HG03571 (cell line): ENCODE results near the gene THRSP.
"Not testable (repeated sequence)": the region's sequence is repeated elsewhere in the genome, so short reads cannot be mapped to it uniquely, and the experiment has no call there.

Source experiments
- ATAC-seq: cut with Tn5 transposase; IDR thresholded peaks from one replicate; pipeline ENCODE4 v1.9.1; 2021; ENCODE audit not compliant: unreplicated experiment

The THRSP gene

DNA sequence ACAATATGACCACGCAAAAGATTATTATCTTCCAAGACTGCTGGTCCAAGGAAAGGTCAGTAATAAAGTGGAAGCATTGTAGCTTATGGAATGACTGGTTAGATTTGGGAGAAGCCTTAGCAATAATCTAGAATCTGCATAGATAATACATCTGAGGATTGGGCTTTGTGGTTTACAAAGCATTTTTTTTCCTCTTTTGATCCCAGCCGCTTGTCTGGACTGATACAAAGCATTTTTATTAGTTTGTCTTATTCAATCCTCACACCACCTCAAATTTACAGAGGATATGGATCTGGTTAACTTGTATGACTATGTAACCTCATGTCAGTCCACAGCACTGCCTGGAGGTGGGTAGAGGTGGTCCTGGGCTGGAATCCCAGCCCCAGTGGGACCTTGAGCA is 990 bp upstream of the THRSP start:
- no peak for ATAC-seq

DNA sequence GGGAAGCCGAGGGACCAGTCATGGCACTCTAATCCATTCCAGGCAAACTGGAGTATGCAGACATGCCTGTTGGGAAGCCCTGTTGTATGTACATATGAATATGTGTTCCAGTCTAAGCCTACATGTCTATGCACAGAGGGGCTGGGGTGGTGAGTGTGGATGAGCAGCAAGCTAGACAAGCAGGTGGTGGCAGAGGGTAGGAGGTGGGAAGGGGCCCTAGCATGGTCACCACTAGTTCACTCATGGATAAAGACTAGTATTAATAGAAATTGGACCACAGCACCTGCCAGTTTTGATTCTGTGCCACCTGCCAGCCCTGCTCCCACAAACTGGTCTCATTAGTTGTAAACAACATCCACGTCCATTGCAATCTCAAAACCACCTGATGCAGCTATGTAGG is 1.5 kb downstream of the THRSP start:
- ATAC-seq: no peak

DNA sequence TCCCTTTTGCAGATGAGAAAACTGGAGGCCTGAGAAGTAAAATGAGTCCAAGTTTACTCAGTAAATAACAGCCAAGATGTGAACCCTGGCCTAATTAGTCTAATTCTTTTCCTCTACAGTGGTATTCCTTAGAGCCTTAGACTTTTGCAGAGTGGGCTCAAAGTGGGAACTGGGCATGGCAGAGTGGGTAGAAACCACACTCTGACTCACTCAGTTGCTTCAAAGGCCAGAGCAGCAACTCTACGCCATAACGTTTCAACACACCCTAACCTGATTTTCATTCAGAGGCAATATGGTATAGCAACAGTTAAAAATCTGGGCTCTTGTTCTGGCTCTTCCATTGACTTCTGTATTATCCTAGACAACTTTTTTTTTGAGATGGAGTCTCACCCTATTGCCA is 2.8 kb downstream of the THRSP start:
- ATAC-seq: no peak

DNA sequence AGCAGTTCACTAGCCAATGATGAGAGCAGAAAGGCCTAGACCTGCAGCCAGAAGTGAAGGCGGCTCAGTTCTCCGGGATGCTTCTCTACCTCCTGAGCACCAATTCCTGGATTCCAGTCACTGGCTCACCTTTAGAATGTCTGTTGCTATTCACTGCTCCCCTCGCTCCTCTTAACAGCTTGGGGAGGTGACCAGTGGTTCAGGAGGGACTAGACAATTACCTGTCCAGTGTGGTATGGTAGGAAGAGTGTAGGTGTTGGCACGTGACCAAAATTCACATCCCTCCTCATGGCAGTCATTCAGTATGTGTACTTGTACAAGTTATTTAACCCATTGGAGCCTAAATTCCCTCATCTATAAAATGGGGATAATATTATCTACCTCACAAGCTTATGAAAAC is 4.0 kb downstream of the THRSP start:
- no peak for ATAC-seq

DNA sequence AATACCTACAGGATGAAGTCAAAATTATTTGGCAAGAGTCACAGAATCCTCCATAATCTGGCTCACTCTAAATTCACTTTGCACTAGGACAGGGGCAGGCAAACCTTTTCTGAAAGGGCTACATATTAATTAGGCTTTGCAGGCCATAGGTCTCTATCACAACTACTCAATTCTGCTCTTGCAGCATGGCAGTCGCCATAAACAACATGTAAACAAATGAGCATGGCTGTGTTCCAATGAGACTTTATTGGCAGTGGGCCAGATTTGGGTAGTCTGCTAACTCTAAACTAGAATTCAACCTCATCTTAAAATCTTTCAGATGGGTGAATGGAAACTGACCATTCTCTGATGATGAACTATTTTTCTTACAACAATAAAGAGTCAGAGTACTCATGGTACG is 5.8 kb downstream of the THRSP start:
- no peak for ATAC-seq

DNA sequence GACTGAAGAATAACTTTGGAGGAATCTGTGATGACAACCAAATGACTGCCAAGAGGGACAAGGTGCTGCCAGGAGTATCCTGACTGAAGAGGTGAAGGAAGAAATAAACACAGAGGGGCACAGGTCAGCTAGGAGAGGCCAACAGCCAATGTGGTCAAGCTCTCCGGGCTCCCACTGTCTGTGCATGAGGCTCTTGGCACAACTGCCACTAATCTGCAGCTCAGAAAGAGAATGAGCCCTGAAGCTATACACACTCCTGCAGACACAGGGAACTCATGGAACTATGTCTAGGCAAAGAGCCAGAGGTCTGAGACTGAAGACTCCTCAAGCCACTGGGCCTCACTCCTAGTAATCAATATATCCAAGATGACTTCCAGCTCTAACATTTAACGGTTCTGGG is 7.0 kb downstream of the THRSP start:
- ATAC-seq: no peak

DNA sequence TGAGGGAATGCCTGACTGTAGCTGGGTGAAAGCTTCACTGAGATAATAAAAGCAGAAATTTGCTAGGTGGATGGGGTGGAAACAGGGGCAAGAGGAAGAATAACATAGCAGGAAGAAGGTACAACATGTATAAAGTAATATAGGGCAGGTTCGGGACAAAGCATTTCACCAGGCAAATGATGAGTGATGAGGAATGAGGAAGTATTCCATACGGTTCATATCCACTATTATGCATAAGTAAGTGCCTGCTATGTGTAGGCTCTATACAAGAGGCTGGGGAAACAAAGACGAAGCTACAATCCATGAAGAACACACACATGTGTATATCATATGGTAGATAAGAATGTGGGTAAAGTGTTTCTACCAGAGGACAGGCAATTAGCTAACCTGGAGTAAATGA is 8.1 kb downstream of the THRSP start:
- no peak for ATAC-seq

DNA sequence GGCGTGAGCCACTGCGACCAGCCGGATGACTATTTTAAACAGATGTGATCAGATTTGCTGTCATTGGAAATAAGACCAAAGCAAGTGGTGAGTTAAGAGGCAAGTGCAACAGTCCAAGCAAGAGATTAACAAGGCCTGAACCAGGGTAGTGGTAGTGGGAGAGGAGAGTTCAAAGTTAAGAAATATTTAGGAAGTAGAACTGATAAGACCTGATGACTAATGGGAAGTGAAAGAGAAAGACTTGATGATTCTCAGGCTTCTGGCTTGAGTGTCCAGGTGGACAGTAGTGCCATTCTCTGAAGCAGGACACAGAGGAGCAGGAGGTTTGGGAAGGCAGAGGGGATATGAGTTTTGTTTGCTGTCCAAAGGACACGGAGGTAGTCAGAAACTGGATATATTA is 8.8 kb downstream of the THRSP start:
- ATAC-seq: no peak

DNA sequence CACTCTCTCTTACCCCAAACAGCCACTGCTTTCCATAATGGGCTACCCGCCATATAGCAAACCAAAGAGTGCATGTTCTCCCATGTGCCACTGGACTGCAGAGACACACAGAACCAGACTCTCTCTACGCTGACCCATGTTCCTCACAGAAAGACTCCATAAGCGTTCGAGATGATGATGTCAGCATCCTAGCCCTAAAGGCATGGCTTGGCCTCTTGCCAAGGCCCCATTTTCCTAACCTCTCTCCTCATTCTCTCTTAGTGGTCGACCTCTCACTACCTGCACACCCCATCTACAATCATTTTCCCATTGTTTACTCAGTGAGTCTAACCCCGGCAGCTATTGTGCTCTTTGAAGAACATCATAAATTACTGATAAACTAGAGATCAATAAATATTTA is 11.1 kb downstream of the THRSP start:
- no peak for ATAC-seq

DNA sequence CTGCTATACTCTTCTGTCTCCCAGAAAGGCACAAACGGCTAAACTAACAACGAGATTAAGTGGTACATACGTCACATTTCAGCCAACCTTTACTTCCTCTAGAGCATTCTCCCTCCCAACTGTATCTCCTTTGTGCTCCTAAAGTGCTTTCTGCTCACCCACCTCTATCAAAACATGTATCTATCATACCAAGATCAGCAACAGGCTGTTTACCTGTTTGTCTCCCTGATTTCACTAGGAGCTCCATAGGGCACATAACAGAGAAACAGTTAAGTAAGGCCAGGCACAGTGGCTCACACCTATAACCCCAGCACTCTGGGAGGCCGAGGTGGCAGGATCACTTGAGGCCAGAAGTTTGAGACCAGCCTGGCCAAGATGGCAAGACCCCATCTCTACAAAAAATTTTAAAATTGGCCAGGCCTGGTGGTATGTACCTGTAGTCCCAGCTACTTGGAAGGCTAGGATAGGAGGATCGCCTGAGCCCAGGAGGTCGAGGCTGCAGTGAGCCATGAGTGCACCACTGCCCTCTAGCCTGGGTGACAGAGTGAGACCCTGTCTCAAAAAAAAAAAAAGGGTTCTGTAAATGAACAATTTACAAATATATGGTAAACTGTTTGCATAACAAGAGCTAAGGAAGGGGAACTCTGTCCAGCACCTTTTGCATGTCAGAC is 13.2 kb downstream of the THRSP start:
- no peak for ATAC-seq

DNA sequence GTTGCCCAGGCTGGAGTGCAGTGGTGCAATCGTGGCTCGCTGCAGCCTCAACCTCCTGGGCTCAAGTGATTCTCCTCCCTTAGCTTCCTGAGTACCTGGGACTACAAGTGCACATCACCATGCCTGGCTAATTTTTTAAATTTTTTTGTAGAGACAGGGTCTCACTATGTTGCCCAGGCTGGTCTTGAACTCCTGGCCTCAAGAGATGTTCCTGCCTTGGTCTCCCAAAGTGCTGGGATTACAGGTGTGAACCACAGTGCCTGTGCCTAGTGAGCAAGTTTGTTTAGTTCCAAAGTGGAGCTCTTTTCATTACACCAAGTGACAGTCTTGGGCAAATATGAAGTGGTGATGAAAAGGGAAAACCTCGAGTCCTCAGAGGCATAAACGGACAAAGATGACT is 13.9 kb downstream of the THRSP start:
- ATAC-seq: not testable (repeated sequence)

DNA sequence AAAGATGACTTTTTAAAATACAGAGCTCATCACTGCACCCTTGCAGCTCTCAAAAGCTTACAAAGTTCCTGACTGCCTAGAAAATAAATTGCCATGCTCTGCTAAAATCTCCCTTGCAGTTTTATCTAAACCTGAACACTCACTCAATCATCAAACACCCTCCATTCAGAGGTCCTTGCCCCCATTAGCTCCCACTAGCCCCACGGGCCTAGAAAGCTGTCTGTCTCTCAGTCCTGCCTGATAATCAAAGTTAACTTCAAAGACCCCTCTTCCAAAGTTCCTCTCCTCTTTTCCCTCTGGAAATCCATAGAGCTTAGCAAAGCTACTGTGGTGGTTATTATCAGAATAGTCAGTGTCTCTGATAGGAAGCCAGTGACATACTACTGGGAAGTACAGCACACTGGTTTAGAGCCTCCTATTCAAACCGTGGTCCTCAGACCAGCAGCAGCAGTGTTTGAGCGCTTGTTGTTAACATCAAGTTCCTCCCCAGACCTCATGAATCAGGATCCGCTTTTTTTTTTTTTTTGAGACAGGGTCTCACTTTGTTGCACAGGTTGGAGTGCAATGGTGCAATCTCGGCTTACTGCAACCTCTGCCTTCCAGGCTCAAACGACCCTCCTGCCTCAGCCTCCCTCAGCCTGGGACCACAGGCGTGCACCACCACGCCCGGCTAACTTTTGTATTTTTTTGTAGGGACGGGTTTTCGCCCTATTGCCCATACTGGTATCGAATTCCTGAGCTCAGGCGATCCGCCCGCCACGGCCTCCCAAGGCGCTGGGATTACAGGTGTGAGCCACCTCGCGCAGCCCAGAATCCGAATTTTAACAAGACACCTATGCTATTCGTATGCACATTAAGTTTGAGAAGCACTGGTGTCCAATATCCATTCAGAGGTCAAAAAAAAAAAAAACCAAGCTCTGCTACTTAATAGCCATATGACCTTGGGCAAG is 14.8 kb downstream of the THRSP start:
- no peak for ATAC-seq

DNA sequence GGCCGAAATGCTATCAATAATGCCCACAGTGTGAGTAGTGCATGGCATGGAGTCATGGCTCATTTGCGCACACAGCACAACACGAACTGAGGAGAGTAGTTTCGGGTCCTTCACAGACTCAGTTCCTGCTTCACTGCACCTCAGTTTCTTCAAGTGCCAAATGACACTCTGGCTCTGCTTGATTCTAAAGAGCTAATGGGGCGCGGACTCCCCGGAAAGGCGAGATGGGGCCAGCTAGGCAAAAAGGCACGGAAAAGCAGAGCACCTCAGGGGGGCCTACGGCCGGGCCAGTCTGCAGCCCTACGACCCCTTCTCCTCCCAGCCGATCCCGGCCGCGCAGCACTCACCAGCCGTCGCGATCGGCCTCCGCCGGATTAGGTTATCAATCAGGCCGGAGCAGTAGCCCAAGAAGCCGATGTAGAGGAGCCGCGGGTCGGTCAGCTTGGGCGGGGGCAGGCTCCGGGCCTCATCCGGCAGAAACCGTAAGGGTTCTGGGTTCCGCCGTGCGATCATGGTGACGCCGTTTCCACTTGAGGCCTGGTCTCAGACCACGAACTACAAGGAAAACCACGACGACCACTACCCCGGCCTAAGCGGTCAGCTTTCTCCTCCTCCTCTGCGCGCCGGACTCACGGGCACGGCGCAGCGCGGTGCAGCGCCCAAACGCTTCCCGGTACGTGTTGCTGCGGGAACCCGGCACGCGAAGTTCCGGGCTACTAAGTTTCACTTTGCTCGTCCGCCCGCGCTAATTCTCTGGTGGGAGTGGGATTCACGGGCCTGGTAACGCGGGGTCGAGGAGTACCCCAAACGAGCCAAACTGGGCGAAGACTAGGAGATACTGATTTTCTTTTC is 15.8 kb downstream of the THRSP start, which contains the start of gene NDUFC2:
Gene NDUFC2, minus strand, starts transcription at position 631 of the 852 bp plus-strand sequence. Its CDS starts 118 bp downstream, at position 513.
- ATAC-seq: peak; percentile 81

DNA sequence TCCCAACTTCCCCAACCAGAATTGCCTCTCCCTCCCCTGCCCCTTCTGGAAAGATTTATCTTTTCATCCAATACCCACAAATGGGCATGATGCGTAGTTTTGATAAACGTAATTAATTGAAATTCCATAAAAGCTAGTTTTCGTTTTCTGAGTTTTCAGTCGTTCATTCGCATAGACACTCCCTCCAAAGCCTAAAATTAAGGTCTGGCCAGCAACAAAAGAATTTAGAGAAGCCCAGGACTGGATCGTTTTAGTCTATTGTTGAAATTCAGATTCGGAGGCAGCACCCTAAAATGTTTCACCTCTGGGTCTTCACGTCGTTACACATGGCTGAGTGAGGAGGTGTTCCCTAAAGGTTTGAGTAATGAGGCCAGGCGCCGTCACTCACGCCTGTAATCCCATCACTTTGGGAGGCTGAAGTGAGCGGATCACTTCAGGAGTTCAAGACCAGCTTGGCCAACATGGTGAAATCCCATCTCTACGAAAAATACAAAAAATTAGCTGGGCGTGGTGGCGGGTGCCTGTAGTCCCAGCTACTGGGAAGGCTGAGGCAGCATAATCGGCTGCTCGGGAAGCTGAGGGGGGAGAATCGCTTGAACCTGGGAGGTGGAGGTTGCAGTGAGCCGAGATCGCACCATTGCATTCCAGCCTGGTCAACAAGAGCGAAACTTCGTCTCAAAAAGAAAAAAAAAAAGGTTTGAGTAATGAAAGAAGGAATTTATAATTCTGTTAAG is 16.6 kb downstream of the THRSP start:
- ATAC-seq: no peak

DNA sequence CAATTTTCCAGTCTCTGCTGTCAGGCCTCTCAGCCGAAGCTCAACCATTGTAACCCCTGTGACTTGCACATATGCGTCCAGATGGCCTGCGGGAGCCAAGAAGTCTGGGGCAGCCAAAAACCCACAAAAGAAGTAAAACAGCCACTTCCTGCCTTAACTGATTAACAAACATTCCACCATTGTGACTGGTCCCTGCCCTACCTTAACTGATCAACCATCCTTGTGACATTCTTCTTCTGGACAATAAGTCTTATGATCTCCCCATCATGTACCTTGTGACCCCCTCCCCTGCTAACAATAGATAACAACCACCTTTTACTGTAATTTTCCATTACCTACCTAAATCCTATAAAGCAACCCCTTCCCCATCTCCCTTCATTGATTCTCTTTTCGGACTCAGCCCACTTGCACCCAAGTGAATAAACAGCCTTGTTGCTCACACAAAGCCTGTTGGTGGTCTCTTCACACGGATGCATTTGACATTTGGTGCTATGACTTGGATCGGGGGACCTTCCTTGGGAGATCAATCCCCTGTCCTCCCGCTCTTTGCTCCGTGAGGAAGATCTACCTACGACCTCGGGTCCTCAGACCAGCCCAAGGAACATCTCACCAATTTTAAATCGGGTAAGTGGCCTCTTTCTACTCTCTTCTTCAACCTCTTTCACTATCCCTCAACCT is 17.3 kb downstream of the THRSP start:
- no peak for ATAC-seq

DNA sequence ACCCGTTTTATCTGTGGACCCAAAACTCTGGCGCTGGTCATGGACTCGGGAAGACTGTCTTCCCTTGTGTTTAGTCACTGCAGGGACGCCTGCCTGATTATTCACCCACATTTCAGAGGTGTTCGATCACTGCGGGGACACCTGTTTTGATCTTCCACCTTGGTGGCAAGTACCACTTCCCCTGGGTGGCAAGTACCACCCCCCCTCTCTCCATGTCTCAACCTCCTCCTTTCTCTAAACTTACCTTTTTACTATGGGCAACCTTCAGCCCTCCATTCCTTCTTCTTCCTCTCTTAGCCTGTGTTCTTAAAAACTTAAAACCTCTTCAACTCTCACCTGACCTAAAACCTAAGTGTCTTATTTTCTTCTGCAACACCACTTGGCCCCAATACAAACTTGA is 17.9 kb downstream of the THRSP start:
- ATAC-seq: no peak

DNA sequence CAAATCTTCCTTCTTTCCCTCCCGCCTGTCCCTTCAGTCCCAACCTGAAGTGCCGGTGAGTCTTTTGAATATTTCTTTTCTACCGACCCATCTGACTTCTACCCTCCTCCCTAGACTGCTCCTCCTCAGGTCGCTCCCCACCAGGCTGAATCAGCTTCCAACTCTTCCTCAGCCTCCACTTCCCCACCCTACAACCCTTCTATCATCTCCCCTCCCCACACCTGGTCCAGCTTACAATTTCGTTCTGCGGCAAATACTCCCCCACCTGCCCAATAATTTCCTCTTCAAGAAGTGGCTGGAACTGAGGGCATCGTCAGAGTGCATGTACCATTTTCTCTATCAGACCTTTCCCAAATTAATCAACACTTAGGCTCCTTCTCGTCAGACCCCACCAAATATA is 18.5 kb downstream of the THRSP start:
- ATAC-seq: no peak

DNA sequence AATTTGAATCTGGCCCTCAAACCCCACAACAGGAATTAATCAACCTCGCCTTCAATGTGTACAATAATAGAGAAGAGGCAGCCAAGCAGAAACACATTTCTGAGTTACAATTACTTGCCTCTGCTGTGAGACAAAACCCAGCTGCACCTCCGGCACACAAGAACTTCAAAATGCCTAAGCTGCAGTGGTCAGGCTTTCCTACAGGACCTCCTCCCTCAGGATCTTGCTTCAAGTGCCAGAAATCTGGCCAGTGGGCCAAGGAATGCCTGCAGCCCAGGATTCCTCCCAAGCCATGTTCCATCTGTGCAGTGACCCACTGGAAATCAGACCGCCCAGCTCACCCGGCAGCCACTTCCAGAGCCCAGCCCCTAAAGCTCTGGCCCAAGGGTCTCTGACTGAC is 19.4 kb downstream of the THRSP start:
- ATAC-seq: no peak

DNA sequence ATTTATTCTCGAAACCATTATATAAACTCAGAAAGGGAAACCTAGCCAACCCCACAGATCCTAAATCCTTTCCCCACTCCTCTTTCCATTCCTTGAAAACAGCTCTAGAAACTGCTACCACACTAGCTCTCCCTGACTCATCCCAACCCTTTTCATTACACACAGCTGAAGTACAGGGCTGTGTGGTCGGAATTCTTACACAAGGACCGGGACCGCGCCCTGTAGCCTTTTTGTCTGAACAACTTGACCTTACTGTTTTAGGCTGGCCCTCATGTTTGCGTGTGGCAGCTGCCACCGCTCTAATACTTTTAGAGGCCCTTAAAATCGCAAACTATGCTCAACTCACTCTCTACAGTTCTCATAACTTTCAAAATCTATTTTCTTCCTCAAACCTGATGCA is 20.8 kb downstream of the THRSP start:
- ATAC-seq: not testable (repeated sequence)

DNA sequence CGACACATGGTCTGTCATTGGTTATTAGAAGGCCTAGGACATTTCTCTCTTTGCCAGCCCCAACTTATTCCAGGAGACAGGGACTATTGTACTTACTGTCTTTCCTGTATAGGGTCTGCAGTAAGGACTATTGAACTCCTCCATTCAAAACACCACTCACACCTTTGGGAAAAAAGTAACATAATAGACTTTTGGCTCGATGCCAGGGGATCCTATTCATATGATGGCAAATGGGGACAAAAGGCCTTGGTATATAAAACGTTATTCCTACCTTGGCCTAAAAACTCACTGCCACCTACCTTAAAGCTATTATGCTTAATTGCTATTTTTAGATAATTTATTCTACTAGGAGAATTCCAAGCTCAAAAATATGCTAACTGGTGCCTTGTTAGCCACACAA is 22.3 kb downstream of the THRSP start:
- ATAC-seq: no peak
